CD1c-positive myeloid dendritic cell (primary cell): ENCODE measurements around the gene PPP1R15B.

Experiments used
- DNase-seq: peaks from one replicate; pipeline ENCODE4 v3.0.0-alpha.2; 2016; ENCODE audit errors: extremely low spot score

PPP1R15B gene

GRCh38 chr1:204411451-204412204, at the start of gene PPP1R15B:
Gene PPP1R15B, minus strand, starts transcription at chr1:204411817. Its CDS starts 406 bp downstream, at chr1:204411411.
- peak; percentile 99 for DNase-seq

GRCh38 chr1:204460346-204460745, 48.7 kb upstream of the PPP1R15B start:
- DNase-seq = no peak

- no peak for DNase-seq
Measured at GRCh38 chr1:204459706-204460105, 48.1 kb upstream of the PPP1R15B start.

- no peak for DNase-seq
Measured at GRCh38 chr1:204457666-204458065, 46.0 kb upstream of the PPP1R15B start.

GRCh38 chr1:204456826-204457442, 45.3 kb upstream of the PPP1R15B start:
- no peak for DNase-seq

GRCh38 chr1:204455831-204456145, 44.2 kb upstream of the PPP1R15B start:
- DNase-seq = no peak

GRCh38 chr1:204455063-204455830, 43.6 kb upstream of the PPP1R15B start:
- no peak for DNase-seq

GRCh38 chr1:204454476-204454875, 42.9 kb upstream of the PPP1R15B start:
- no peak for DNase-seq

- DNase-seq = no peak
Measured at GRCh38 chr1:204453141-204453772, 41.6 kb upstream of the PPP1R15B start.

- DNase-seq = no peak
Measured at GRCh38 chr1:204451352-204452124, 39.9 kb upstream of the PPP1R15B start.

- no peak for DNase-seq
Measured at GRCh38 chr1:204450461-204451257, 39.0 kb upstream of the PPP1R15B start.

- no peak for DNase-seq
Measured at GRCh38 chr1:204449678-204450280, 38.2 kb upstream of the PPP1R15B start.

- no peak for DNase-seq
Measured at GRCh38 chr1:204448991-204449677, 37.5 kb upstream of the PPP1R15B start.

- peak; percentile 62 for DNase-seq
Measured at GRCh38 chr1:204448344-204448964, 36.8 kb upstream of the PPP1R15B start.

GRCh38 chr1:204447736-204448135, 36.1 kb upstream of the PPP1R15B start:
- no peak for DNase-seq

- no peak for DNase-seq
Measured at GRCh38 chr1:204447190-204447589, 35.6 kb upstream of the PPP1R15B start.

- DNase-seq = peak; percentile 80
Measured at GRCh38 chr1:204446413-204447111, 34.9 kb upstream of the PPP1R15B start.

- peak; percentile 49 for DNase-seq
Measured at GRCh38 chr1:204445860-204446412, 34.3 kb upstream of the PPP1R15B start.
